Measurements from ENCODE around the gene CTNNA3.

CTNNA3 gene

DNA sequence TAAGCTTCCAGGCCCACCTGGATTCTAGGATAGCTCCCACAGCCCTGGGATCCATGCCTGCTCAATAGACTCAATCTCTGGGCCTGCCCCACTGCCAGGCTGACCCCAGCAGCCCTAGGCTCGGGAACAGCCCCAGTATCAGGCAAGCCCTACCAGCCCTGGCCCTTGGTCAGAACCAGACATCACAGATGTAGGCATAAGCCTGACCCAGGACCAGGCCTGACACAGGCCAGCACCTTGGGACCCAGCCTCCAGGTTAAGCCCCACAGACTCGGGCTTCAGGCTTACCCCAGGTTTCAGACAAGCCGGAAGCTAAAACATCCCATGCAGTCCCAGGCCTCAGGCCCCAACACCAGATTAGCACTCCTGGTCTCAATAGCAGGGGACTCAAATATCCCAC is 1046.4 kb downstream of the CTNNA3 start:
- DNase-seq (ENCODE audit: low spot score), result no peak

- DNase-seq (ENCODE audit: low spot score), result no peak
Observed at GRCh38 chr10:66642217-66642616, 1053.8 kb downstream of the CTNNA3 start.

GRCh38 chr10:66639371-66639770 is 1056.6 kb downstream of the CTNNA3 start:
- DNase-seq (ENCODE audit: low spot score), result no peak

DNA sequence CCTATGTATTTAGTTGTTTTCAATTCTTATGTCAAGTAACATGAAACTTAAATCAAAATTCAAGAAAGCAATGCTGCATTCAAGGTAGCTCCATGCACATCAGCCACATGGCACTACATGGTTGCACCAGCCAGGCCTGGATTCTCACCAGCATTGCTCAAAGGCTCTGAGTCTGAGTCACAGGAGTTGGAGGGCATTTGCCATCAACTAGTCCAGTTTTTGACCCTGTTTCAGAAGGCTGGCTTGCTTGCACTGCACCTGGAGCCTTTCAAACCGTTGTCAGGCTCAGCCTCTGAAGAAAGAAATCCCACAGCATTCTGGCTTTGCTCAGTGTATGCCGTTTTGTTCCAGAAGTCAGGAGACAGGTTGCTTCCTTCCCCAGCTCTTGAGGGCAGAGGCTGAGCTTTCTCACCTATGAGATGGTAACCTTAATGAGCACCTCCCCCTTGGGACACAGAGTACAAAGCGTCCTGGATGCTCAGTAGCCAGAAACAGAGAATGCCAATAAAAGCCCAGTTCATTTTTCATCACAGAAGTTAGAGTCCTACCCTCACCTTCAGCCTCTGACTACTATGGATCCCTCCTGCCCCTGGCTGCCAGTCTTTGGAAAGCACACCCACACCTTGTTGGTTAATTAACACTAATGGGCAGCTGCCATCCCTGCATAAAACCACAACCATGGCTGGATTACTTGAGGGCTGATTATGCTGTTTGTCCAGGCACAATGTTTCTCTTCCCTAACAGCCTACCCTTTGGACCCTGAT is 1058.5 kb downstream of the CTNNA3 start:
- no peak for DNase-seq (ENCODE audit: low spot score)

DNA sequence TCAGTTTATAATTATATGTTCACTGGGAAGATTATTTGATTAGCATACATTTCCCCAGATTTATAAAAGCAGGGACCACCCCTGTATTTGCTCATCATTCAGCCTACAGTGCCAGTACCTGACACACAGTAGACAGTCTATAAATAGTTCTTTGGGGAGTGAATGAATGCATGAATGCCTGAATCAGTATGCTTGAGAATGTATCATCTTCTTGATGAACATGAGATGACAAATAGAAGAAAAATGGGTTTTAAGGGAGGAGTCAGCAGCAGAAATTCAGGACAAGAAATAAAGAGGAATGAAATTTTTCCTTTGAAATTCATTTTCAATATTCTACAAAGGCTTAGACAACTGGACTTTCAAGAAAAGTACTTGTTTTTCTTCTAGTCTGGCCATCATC is 1066.0 kb downstream of the CTNNA3 start:
- no peak for DNase-seq (ENCODE audit: low spot score)

- no peak for DNase-seq (ENCODE audit: low spot score)
Observed at GRCh38 chr10:66627156-66627555, 1068.8 kb downstream of the CTNNA3 start.

GRCh38 chr10:66625709-66626590 is 1070.0 kb downstream of the CTNNA3 start:
- DNase-seq (ENCODE audit: low spot score), result no peak

DNA sequence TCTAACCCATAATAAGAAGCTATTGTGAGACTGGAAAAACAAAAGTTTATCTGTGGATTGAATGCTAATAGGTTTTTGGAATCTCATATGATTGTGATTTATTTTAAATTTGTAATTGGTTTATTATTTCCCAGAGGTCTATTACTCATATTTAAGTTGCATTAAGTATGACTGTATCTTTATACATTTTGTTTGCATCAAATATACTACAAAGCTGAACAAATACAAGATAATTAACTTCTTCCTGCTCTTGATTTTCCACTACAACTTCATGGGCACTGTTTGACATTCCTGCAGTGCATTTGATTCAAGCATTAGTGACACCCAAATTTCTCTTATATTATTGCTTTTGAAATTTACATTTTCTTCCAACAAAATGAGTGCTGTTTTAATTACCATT is 1073.9 kb downstream of the CTNNA3 start:
- DNase-seq (ENCODE audit: low spot score), result no peak

GRCh38 chr10:66604195-66604594 is 1091.8 kb downstream of the CTNNA3 start:
- no peak for DNase-seq (ENCODE audit: low spot score)

DNA sequence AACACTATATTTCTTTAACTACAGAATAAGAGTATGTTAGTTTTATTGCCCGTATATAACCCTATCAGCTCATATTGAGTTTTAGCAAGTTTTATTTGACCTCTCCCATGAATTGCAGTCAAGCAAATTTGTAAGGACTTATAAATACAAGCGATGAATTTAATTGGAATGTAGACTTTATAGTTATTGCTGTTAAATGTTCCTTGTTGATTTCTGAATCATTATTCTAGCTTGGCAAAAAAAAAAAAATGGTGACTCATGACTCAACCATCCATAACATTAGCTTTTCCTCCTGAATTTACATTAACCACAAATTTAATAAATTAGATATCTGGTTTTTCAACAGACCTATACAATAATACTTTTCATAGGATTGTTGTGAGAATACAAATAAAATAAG is 1104.1 kb downstream of the CTNNA3 start:
- DNase-seq (ENCODE audit: low spot score), result no peak

GRCh38 chr10:66587680-66588050 is 1108.3 kb downstream of the CTNNA3 start:
- DNase-seq (ENCODE audit: low spot score), result no peak

DNA sequence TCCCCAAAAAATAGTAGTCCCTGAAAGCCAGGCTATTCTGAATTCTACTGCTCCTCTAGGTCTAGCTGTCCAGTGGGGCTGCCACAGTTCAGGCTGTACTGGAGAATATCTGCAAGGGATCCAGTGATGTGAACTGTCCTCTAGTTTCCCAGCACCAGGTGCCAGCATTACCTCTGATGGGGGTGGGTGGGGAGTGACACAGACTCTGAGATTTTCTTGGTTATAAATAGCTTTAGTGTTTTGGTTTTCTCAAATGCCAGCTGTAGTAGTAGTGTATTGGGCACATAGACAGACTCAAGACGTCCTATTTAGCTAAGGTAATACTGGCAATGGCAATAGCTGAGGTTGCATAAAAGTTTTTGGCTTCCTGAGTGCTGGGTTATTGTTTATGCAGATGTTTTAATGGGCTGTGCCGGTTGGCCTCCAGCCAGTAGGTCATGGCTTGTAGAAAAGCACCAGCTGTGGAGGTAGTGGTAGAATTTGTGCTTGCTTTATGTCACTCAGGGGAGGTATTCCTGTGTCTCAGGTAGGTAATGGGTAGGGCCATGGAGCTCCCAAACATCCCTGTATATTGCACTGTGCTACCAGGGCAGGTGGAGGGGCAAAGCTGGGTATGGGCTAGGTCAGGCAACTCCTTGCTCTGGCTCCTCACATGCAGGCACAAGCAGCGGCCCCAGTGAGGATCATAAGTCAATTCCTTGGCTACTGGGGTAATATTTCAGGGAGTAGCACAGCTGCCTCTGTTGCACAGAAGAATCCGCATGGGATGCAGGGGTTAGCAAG is 1108.9 kb downstream of the CTNNA3 start:
- no peak for DNase-seq (ENCODE audit: low spot score)

DNA sequence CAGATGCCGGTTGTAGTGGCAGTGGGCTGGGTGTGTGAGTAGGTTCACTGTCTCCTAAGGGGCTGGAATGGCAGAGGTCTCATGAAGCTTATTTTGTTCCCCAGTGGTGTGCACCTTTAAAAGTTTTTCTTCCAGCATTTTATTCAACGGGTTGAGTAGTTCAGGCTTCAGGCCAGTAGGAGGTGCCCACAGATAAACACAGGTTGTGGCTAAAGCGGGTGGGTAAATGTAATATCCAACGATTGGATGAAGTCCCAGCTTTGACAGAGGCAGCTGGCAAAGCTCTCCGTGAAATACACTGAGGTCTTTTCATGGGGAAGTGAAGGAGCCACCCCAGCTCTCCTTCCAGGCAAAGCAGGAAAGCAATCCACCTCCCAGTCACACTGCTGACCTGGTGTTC is 1109.9 kb downstream of the CTNNA3 start:
- DNase-seq (ENCODE audit: low spot score), result no peak

DNA sequence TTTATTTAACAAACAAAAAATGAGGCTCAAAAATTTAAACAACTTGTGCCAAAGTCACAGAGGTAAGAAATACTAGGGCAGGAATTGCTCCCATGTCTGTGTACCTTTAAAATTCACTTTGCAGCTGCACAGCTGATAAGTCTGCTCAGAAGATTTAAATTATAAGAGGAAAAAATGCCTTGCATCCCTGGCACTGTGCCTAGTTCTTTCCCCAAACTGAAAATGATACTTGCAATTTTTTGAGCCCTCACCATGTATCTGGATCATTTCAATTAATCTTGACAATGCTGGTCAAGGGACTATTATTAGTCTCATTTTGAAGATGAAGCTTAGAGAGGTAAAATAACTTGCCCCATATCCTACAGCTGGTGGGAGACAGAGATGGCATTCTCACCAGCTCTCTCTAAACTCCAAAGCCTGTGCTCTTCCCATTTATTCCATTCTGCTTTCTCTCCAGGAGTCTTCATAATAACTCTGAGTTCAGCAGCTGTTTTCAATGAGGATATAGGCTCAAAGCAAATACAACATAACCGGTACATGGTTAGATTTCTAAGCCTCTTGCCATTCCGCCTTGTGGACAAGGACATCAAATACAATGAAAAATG is 1120.6 kb downstream of the CTNNA3 start:
- no peak for DNase-seq (ENCODE audit: low spot score)

DNA sequence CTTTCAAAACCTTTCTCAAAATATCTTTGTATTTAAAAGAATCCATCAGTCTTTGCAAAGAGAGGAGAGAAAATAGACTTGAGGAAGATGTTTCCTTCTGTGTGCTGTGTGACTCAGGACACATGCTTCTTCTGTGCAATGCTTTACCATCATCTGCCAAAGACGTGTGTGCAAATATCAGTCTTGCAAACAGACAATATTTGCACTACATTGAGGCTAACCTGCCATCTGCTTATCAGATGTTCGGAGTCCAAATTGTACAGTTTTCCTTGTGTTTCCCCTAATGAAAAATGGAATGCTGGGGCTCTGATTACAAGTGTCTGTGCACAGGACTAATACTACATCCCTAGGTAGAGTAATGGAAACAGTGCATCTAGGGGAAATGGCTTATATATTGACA is 1123.3 kb downstream of the CTNNA3 start:
- DNase-seq (ENCODE audit: low spot score), result no peak

DNA sequence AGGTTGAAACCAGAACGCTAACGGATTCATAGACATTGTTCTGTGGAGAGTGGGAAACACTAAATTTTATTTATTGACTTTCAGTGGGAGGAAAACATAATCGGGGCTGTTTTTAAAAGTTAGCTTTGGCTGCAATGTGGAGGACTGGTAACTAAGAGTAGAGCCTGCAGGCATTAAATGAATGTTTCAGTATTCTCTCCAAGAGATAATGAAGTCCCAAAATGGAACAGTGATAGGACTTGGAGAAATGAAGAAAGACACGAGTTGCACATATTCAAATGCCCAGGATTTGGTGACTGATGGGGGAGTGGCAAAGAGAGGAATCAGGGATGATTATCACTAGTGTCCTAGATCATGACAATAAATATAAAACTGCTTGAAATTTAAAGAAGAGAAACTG is 1130.0 kb downstream of the CTNNA3 start:
- no peak for DNase-seq (ENCODE audit: low spot score)

DNA sequence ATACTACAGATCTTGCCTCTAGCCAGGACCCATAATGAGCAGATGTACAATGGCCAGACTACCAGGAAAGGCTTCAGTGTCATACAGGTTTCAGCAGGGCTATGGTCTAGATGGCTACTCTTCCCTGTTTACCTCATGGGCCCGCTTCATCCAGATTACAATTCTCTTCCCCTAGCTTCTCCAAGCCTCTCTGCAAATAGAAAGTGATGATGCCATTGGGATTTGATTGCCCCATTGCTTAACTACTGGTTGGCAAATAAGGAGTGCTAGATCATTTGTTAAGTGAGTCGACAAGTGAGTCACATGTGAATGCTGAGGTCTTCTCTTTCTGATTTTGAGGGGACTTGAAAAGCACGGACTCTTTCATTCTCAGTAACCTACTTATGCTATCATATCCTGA is 1131.7 kb downstream of the CTNNA3 start:
- no peak for DNase-seq (ENCODE audit: low spot score)

- no peak for DNase-seq (ENCODE audit: low spot score)
Observed at GRCh38 chr10:66555061-66555460, 1140.9 kb downstream of the CTNNA3 start.

- no peak for DNase-seq (ENCODE audit: low spot score)
Observed at GRCh38 chr10:66552331-66552730, 1143.7 kb downstream of the CTNNA3 start.

GRCh38 chr10:66550351-66550750 is 1145.6 kb downstream of the CTNNA3 start:
- DNase-seq (ENCODE audit: low spot score), result no peak

DNA sequence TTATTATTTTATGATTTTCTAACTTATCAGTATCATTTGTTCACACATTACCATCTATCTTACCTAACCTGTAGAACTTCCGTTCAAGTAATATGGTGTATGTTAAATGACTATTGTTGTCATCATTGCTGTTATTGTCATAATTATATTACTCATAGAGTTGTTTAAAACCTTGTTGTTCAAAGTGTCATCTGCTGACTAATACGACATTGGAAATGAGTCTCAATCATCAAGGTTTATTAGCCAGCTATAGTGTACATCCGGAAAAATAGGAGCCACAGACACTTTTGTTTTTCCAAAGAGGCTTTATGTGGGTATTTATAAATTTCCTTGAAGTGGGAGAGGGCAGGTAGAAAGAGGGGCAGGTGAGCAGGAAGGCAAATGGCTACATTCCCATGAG is 1157.1 kb downstream of the CTNNA3 start:
- DNase-seq (ENCODE audit: low spot score), result no peak

DNA sequence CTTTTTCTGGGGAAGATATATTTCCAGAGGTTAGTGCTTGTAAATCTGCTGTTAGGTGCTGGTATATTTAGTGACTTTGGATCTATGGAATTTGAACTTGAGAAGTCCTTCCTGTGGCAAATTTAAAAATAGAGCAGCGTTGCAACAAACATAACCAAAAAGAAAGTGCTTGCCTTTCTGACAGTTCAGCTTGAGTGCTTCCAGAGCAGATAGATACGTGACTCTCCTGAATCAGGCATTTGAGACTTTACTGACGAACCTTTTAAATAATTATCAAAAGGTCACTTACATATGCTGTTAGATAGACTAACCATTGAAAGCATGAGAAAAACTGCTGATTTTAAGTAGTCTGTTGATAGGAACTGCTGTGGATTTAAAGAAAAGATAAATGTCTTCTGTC is 1157.6 kb downstream of the CTNNA3 start:
- DNase-seq (ENCODE audit: low spot score), result no peak

Data from ecto neural progenitor cell (in vitro differentiated cells).